Endothelial cell of umbilical vein (primary cell): ENCODE measurements around the gene SEMA4D.

Source experiments
- CTCF ChIP-seq, 2 donors: IDR thresholded peaks; 1 replicate in 1 of 2; 2 replicates in 1 of 2; pipeline ENCODE4 v1.5.1; 2011; ENCODE audit warnings: low read length in 2 of 2, mild to moderate bottlenecking in 2 of 2, moderate library complexity in 2 of 2, control low read depth in 1 of 2, inconsistent platforms in 1 of 2, low read depth in 1 of 2; ENCODE audit not compliant: insufficient read depth in 1 of 2; ENCODE audit errors: extremely low read depth in 1 of 2
- EZH2 ChIP-seq: IDR thresholded peaks from 2 replicates; pipeline ENCODE4 v1.6.1; 2012; ENCODE audit warnings: borderline replicate concordance, low read depth, mild to moderate bottlenecking, moderate library complexity, low read length, inconsistent platforms; ENCODE audit not compliant: severe bottlenecking
- FOS ChIP-seq: IDR thresholded peaks from 2 replicates; pipeline ENCODE4 v1.6.1; 2011; ENCODE audit warnings: mild to moderate bottlenecking, low read length, moderate library complexity, borderline replicate concordance; ENCODE audit not compliant: insufficient read depth
- JUN ChIP-seq: IDR thresholded peaks from 2 replicates; pipeline ENCODE4 v1.6.1; 2011; ENCODE audit warnings: borderline replicate concordance, low read depth; ENCODE audit not compliant: insufficient read length, insufficient read depth
- MAX ChIP-seq: IDR thresholded peaks from 2 replicates; pipeline ENCODE4 v1.6.1; 2011; ENCODE audit not compliant: insufficient read depth, insufficient read length
- MYC ChIP-seq: IDR thresholded peaks from one replicate; pipeline ENCODE4 v1.6.1; 2011; ENCODE audit warnings: mild to moderate bottlenecking, low read depth, low read length
- POLR2A ChIP-seq: IDR thresholded peaks from 2 replicates; pipeline ENCODE4 v1.6.1; 2012; ENCODE audit warnings: low read depth, mild to moderate bottlenecking, control low read depth, low read length
- POLR2AphosphoS5 ChIP-seq: IDR thresholded peaks from 2 replicates; pipeline ENCODE4 v1.6.1; 2012; ENCODE audit warnings: low read depth, mild to moderate bottlenecking, control low read depth, low read length, moderate library complexity; ENCODE audit not compliant: insufficient read depth

- TF ChIP-seq CTCF (IDR thresholded peaks at IDR 0.05; ENCODE audit: extremely low read depth in 1 of 2, insufficient read depth in 1 of 2, low read depth in 1 of 2, low read length in 2 of 2) (no peak), POLR2A (no peak), POLR2AphosphoS5 (no peak), EZH2 (no peak), JUN (no peak), FOS (no peak), MAX (no peak), MYC (no peak)
Measured at GRCh38 chr9:89347651-89348050, 150.3 kb downstream of the SEMA4D start.
